ENCODE measurements around the gene MAN1B1. TPM values are rescaled to one million over a fixed set of nuclear protein-coding genes. Genes with fewer than 3 reads are reported as not detected.

The MAN1B1 gene
- total and polyA plus RNA-seq, 12 donors, result 16.9 to 71.4 (median 22.0) TPM

- Histone ChIP-seq H3K27ac (no peak overlapping the region), H3K9me3 (no peaks in the 10 kb centered on the region), H3K4me1 (no peaks in the 10 kb centered on the region), H3K27me3 (peaks cover 4 to 63% (median 46%) of the 10 kb centered on the region in 7 donors), H3K36me3 (no peaks in the 10 kb centered on the region), H3K4me3 (no peak overlapping the region)
- TF ChIP-seq CTCF (IDR thresholded peaks at IDR 0.05), result no peak
- ATAC-seq (no peak), DNase-seq (no peak)
- 87 to 89% methylated on average over 23 to 26 of the region's 26 CpGs for WGBS, 2 donors
- intact Hi-C loops (cut with DNase I), result no loop called here
These were observed 60.5 kb downstream of the MAN1B1 start for GRCh38 chr9:137147091-137147792.

GRCh38 chr9:137147793-137148160 is 61.0 kb downstream of the MAN1B1 start:
- no peak for TF ChIP-seq CTCF (IDR thresholded peaks at IDR 0.05)
- ATAC-seq, result no peak
- no peaks in the 10 kb centered on the region for H3K36me3 ChIP-seq
- intact Hi-C loops (cut with DNase I), result no loop called here
- H3K4me1 ChIP-seq, result no peaks in the 10 kb centered on the region
- H3K27me3 ChIP-seq, result peaks cover 4 to 58% (median 40%) of the 10 kb centered on the region in 7 donors
- no peak for DNase-seq
- WGBS, 2 donors, result 31 to 39% methylated on average over 20 to 24 of the region's 24 CpGs
- H3K4me3 ChIP-seq, result no peak overlapping the region
- H3K27ac ChIP-seq, result no peak overlapping the region
- H3K9me3 ChIP-seq, result no peaks in the 10 kb centered on the region

- intact Hi-C loops (cut with DNase I), result no loop called here
- Histone ChIP-seq H3K36me3 (no peaks in the 10 kb centered on the region), H3K4me1 (no peaks in the 10 kb centered on the region), H3K27ac (no peak overlapping the region), H3K4me3 (no peak overlapping the region), H3K27me3 (peaks cover 4 to 55% (median 36%) of the 10 kb centered on the region in 7 donors), H3K9me3 (no peaks in the 10 kb centered on the region)
- DNase-seq, result no peak
- ATAC-seq, result no peak
- no peak for TF ChIP-seq CTCF (IDR thresholded peaks at IDR 0.05)
- 72 to 74% methylated on average over 27 of the region's 27 CpGs for WGBS, 2 donors
These were observed 61.5 kb downstream of the MAN1B1 start for GRCh38 chr9:137148242-137148641.

GRCh38 chr9:137148661-137149060 is 61.9 kb downstream of the MAN1B1 start:
- no peak for TF ChIP-seq CTCF (IDR thresholded peaks at IDR 0.05)
- 80 to 85% methylated on average over 19 of the region's 19 CpGs for WGBS, 2 donors
- DNase-seq, result no peak
- no peaks in the 10 kb centered on the region for H3K4me1 ChIP-seq
- no peaks in the 10 kb centered on the region for H3K36me3 ChIP-seq
- no peak overlapping the region for H3K27ac ChIP-seq
- no peak overlapping the region for H3K4me3 ChIP-seq
- no peaks in the 10 kb centered on the region for H3K9me3 ChIP-seq
- ATAC-seq, result no peak
- intact Hi-C loops (cut with DNase I), result no loop called here
- peaks cover 2 to 55% (median 33%) of the 10 kb centered on the region in 7 donors for H3K27me3 ChIP-seq

Measured in heart right ventricle (tissue), 16 donors.